ENCODE measurements around the gene TKTL1.

DNA sequence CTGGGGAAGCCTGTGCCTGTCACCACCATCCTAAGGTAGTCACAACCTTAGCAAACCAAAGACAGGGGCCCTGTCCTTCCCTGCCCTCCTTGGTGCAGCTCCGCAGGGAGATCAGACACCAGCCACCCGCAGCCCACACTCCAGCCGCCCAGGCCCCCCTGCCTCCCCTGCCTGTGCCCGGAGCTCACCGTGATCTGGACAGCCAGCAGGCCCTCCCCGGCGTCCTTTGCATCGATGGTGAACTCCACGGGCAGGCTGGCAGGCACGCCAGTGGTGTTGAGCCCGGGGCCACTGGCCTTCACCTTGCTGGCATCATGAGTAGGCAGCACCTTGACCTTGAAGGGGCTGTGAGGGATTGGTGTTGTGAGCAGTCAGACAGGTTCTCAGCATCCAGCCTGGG, 62.4 kb downstream of the TKTL1 start:
- TF ChIP-seq, protein P1, sequence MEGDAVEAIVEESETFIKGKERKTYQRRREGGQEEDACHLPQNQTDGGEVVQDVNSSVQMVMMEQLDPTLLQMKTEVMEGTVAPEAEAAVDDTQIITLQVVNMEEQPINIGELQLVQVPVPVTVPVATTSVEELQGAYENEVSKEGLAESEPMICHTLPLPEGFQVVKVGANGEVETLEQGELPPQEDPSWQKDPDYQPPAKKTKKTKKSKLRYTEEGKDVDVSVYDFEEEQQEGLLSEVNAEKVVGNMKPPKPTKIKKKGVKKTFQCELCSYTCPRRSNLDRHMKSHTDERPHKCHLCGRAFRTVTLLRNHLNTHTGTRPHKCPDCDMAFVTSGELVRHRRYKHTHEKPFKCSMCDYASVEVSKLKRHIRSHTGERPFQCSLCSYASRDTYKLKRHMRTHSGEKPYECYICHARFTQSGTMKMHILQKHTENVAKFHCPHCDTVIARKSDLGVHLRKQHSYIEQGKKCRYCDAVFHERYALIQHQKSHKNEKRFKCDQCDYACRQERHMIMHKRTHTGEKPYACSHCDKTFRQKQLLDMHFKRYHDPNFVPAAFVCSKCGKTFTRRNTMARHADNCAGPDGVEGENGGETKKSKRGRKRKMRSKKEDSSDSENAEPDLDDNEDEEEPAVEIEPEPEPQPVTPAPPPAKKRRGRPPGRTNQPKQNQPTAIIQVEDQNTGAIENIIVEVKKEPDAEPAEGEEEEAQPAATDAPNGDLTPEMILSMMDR (conservative IDR thresholded peaks at IDR 0.05): no peak
- no peak for TF ChIP-seq ZFX (IDR thresholded peaks at IDR 0.05)
